ENCODE measurements around the gene CNTN2.

CNTN2 gene

DNA sequence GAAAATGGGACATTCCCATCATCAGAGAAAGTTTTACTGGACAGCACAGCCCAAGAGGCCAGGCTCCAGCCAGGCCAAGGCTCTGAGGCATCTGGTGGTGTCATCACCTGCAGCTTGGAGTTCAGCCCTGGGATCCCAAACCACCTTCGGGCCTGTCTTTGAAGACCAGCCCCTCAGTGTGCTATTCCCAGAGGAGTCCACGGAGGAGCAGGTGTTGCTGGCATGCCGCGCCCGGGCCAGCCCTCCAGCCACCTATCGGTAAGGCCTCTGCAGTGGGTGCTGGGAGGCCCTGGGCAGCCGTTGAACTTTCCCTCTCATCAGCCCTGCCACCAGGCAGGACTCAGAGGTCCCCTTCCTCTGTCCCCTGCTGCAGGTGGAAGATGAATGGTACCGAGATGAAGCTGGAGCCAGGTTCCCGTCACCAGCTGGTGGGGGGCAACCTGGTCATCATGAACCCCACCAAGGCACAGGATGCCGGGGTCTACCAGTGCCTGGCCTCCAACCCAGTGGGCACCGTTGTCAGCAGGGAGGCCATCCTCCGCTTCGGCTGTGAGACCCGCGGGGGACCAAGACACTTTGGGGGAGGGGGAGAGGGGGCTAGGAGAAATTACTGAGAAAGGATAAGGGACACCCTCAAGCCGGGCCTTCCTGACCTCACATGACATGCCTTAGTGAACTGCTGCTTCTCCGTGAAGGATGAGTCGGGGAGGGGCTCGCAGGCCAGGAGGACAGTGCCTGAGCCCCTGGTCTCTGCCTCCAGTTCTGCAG, 15.0 kb downstream of the CNTN2 start:
- Histone ChIP-seq H3K36me3 (ENCODE audit: insufficient read depth) (no peaks in the 10 kb centered on the region), H3K27ac (no peak overlapping the region), H3K4me2 (no peak overlapping the region), H2AFZ (ENCODE audit: low read depth) (no peak overlapping the region), H3K4me1 (ENCODE audit: low read depth, poor library complexity, severe bottlenecking) (no peaks in the 10 kb centered on the region), H4K20me1 (ENCODE audit: insufficient read depth) (no peaks in the 10 kb centered on the region), H3K79me2 (ENCODE audit: insufficient read depth, low read depth) (no peaks in the 10 kb centered on the region), H3K27me3 (ENCODE audit: insufficient read depth, low read depth) (peaks cover 67% of the 10 kb centered on the region), H3K9ac (no peak overlapping the region), H3K4me3 (IDR thresholded peaks at IDR 0.05; ENCODE audit: insufficient read depth, low read depth, low read length) (no peak overlapping the region)
- no peak for TF ChIP-seq CTCF (conservative IDR thresholded peaks at IDR 0.05; ENCODE audit: low read depth, low read length)

- H3K27ac ChIP-seq, result no peak overlapping the region
- peaks cover 61% of the 10 kb centered on the region for H3K27me3 ChIP-seq (ENCODE audit: insufficient read depth, low read depth)
- no peak for TF ChIP-seq CTCF (conservative IDR thresholded peaks at IDR 0.05; ENCODE audit: low read depth, low read length)
- no peak overlapping the region for H2AFZ ChIP-seq (ENCODE audit: low read depth)
- H3K9ac ChIP-seq, result no peak overlapping the region
- H3K4me2 ChIP-seq, result no peak overlapping the region
- no peaks in the 10 kb centered on the region for H4K20me1 ChIP-seq (ENCODE audit: insufficient read depth)
- H3K4me3 ChIP-seq (IDR thresholded peaks at IDR 0.05; ENCODE audit: insufficient read depth, low read depth, low read length), result no peak overlapping the region
- no peaks in the 10 kb centered on the region for H3K4me1 ChIP-seq (ENCODE audit: low read depth, poor library complexity, severe bottlenecking)
- no peaks in the 10 kb centered on the region for H3K79me2 ChIP-seq (ENCODE audit: insufficient read depth, low read depth)
- no peaks in the 10 kb centered on the region for H3K36me3 ChIP-seq (ENCODE audit: insufficient read depth)
These were observed 15.8 kb downstream of the CNTN2 start for GRCh38 chr1:205058853-205059252.

GRCh38 chr1:205059660-205060059, 16.6 kb downstream of the CNTN2 start:
- Histone ChIP-seq H3K4me2 (no peak overlapping the region), H3K4me3 (IDR thresholded peaks at IDR 0.05; ENCODE audit: insufficient read depth, low read depth, low read length) (no peak overlapping the region), H3K36me3 (ENCODE audit: insufficient read depth) (no peaks in the 10 kb centered on the region), H3K4me1 (ENCODE audit: low read depth, poor library complexity, severe bottlenecking) (no peaks in the 10 kb centered on the region), H3K27ac (no peak overlapping the region), H3K9ac (no peak overlapping the region), H3K27me3 (ENCODE audit: insufficient read depth, low read depth) (peaks cover 53% of the 10 kb centered on the region), H2AFZ (ENCODE audit: low read depth) (no peak overlapping the region), H4K20me1 (ENCODE audit: insufficient read depth) (no peaks in the 10 kb centered on the region), H3K79me2 (ENCODE audit: insufficient read depth, low read depth) (no peaks in the 10 kb centered on the region)
- TF ChIP-seq CTCF (conservative IDR thresholded peaks at IDR 0.05; ENCODE audit: low read depth, low read length), result no peak

DNA sequence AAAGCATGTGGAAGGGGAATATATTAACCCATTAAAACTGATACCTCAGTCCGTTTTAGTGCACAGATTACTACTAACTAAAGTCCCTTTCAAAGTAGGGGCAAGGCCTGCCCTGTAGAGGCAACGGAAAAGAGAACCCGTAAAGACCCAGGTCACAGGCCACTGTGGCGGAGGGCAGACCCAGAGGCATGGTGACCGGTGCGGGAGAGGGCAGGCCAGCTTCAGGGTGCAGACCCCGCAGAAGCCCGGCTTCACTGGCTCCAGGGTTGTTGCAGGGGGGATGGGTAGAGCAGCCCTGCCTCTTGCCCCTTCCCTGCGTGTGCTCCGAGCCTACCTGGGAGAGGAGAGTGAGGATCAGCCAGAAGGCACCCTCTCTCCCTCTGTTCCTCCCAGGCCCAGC, 17.7 kb downstream of the CNTN2 start:
- H2AFZ ChIP-seq (ENCODE audit: low read depth), result no peak overlapping the region
- H3K27ac ChIP-seq, result no peak overlapping the region
- H3K4me1 ChIP-seq (ENCODE audit: low read depth, poor library complexity, severe bottlenecking), result no peaks in the 10 kb centered on the region
- no peak overlapping the region for H3K4me3 ChIP-seq (IDR thresholded peaks at IDR 0.05; ENCODE audit: insufficient read depth, low read depth, low read length)
- no peaks in the 10 kb centered on the region for H3K79me2 ChIP-seq (ENCODE audit: insufficient read depth, low read depth)
- H3K9ac ChIP-seq, result no peak overlapping the region
- no peak for TF ChIP-seq CTCF (conservative IDR thresholded peaks at IDR 0.05; ENCODE audit: low read depth, low read length)
- no peaks in the 10 kb centered on the region for H4K20me1 ChIP-seq (ENCODE audit: insufficient read depth)
- no peak overlapping the region for H3K4me2 ChIP-seq
- no peaks in the 10 kb centered on the region for H3K36me3 ChIP-seq (ENCODE audit: insufficient read depth)
- H3K27me3 ChIP-seq (ENCODE audit: insufficient read depth, low read depth), result peaks cover 50% of the 10 kb centered on the region
